GM11168 (cell line): ENCODE data around the gene SPIC.

Source experiments
- in situ Hi-C: fragments of 300-500 bp; cut with MboI; formaldehyde crosslinking; loops from one replicate; pipeline ENCODE4 v1.12.0; 2022; ENCODE audit warnings: low sequenced_read_pairs; ENCODE audit not compliant: unreplicated experiment

Gene SPIC

GRCh38 chr12:101521136-101521535 is 46.0 kb downstream of the SPIC start:
- in situ Hi-C loops: no loop called here

GRCh38 chr12:101527682-101528081 is 52.5 kb downstream of the SPIC start:
- in situ Hi-C loops: no loop called here

- in situ Hi-C loops: no loop called here
Observed at GRCh38 chr12:101536069-101536674, 61.0 kb downstream of the SPIC start.
